Osteoblast (primary cell): ENCODE results near the gene SKIL. TPM values are rescaled to one million over a fixed set of nuclear protein-coding genes. Genes with fewer than 3 reads are reported as not detected.
"Not testable (repeated sequence)": the region's sequence is repeated elsewhere in the genome, so short reads cannot be mapped to it uniquely, and the experiment has no call there.

Experiments used
- DNase-seq: peaks from one replicate; pipeline ENCODE4 v3.0.0; 2011; ENCODE audit warnings: low spot score, mixed read lengths; ENCODE audit not compliant: insufficient read length; ENCODE audit errors: missing footprints
- H2AFZ ChIP-seq: 2 replicates; pipeline ENCODE4 v1.6.0; 2011; ENCODE audit warnings: mild to moderate bottlenecking, low read length
- H3K27ac ChIP-seq: 2 replicates; pipeline ENCODE4 v1.5.1; 2011; ENCODE audit warnings: mild to moderate bottlenecking, low read depth, low read length, moderate library complexity
- H3K27me3 ChIP-seq: 2 replicates; pipeline ENCODE4 v1.6.0; 2012; ENCODE audit warnings: mild to moderate bottlenecking, control low read depth, inconsistent platforms, low read length, moderate library complexity; ENCODE audit not compliant: insufficient read depth
- H3K36me3 ChIP-seq: 2 replicates; pipeline ENCODE4 v1.5.1; 2011; ENCODE audit warnings: mild to moderate bottlenecking, low read length, control low read depth, moderate library complexity; ENCODE audit not compliant: insufficient read depth
- H3K4me1 ChIP-seq: 2 replicates; pipeline ENCODE4 v1.5.1; 2011; ENCODE audit warnings: mild to moderate bottlenecking, low read length, control low read depth, moderate library complexity; ENCODE audit not compliant: insufficient read depth
- H3K4me2 ChIP-seq: 2 replicates; pipeline ENCODE4 v1.6.0; 2011; ENCODE audit warnings: mild to moderate bottlenecking, low read length; ENCODE audit not compliant: insufficient read depth
- H3K4me3 ChIP-seq: fragments of 200-600 bp; sonication (generic); 3 replicates; pipeline ENCODE4 v1.5.1; 2012; ENCODE audit warnings: mild to moderate bottlenecking, low read length, inconsistent platforms; ENCODE audit not compliant: insufficient read depth
- H3K79me2 ChIP-seq: 2 replicates; pipeline ENCODE4 v1.6.0; 2012; ENCODE audit warnings: mild to moderate bottlenecking, low read length, control low read depth, inconsistent platforms; ENCODE audit not compliant: insufficient read depth
- H3K9me3 ChIP-seq: 2 replicates; pipeline ENCODE4 v1.5.1; 2011; ENCODE audit warnings: low read depth, low read length, control low read depth
- H4K20me1 ChIP-seq: 2 replicates; pipeline ENCODE4 v1.6.0; 2012; ENCODE audit warnings: mild to moderate bottlenecking, low read length, control low read depth; ENCODE audit not compliant: insufficient read depth
- total RNA-seq: library from RNA; depleted of rRNA; stranded (reverse); fragments of >200 nt; gene quantifications from 2 replicates; pipeline ENCODE4 v1.2.3, GENCODE V29; 2012
- TF ChIP-seq, protein P1 (sequence below): IDR thresholded peaks from 2 replicates; pipeline ENCODE4 v1.5.1; 2011; ENCODE audit warnings: mild to moderate bottlenecking, low read depth, low read length, moderate library complexity; ENCODE audit errors: extremely low read depth

Gene SKIL
- total RNA-seq, 1 donor = 69.8 TPM

GRCh38 chr3:170327040-170327808, 30.3 kb upstream of the SKIL start:
- H3K27me3 ChIP-seq = no peaks in the 10 kb centered on the region
- no peaks in the 10 kb centered on the region for H3K36me3 ChIP-seq
- H3K79me2 ChIP-seq = no peaks in the 10 kb centered on the region
- peaks cover 6% of the 10 kb centered on the region for H3K4me1 ChIP-seq
- H3K9me3 ChIP-seq = no peaks in the 10 kb centered on the region
- H3K4me3 ChIP-seq = no peak overlapping the region
- TF ChIP-seq, protein P1, sequence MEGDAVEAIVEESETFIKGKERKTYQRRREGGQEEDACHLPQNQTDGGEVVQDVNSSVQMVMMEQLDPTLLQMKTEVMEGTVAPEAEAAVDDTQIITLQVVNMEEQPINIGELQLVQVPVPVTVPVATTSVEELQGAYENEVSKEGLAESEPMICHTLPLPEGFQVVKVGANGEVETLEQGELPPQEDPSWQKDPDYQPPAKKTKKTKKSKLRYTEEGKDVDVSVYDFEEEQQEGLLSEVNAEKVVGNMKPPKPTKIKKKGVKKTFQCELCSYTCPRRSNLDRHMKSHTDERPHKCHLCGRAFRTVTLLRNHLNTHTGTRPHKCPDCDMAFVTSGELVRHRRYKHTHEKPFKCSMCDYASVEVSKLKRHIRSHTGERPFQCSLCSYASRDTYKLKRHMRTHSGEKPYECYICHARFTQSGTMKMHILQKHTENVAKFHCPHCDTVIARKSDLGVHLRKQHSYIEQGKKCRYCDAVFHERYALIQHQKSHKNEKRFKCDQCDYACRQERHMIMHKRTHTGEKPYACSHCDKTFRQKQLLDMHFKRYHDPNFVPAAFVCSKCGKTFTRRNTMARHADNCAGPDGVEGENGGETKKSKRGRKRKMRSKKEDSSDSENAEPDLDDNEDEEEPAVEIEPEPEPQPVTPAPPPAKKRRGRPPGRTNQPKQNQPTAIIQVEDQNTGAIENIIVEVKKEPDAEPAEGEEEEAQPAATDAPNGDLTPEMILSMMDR = no peak
- no peak overlapping the region for H3K27ac ChIP-seq
- H4K20me1 ChIP-seq = no peaks in the 10 kb centered on the region
- no peak overlapping the region for H3K4me2 ChIP-seq
- peak; percentile 62 for DNase-seq
- no peak overlapping the region for H2AFZ ChIP-seq

GRCh38 chr3:170327868-170328548, 29.5 kb upstream of the SKIL start:
- not testable (repeated sequence) for H3K27me3 ChIP-seq, H3K79me2 ChIP-seq, H3K27ac ChIP-seq, H4K20me1 ChIP-seq, H3K36me3 ChIP-seq, H3K9me3 ChIP-seq, H3K4me1 ChIP-seq, H3K4me3 ChIP-seq, H3K4me2 ChIP-seq, DNase-seq, H2AFZ ChIP-seq

GRCh38 chr3:170330366-170330765, 27.1 kb upstream of the SKIL start:
- no peak overlapping the region for H3K4me3 ChIP-seq
- no peaks in the 10 kb centered on the region for H3K36me3 ChIP-seq
- no peaks in the 10 kb centered on the region for H3K79me2 ChIP-seq
- H4K20me1 ChIP-seq = no peaks in the 10 kb centered on the region
- no peaks in the 10 kb centered on the region for H3K4me1 ChIP-seq
- H3K9me3 ChIP-seq = no peaks in the 10 kb centered on the region
- no peak overlapping the region for H2AFZ ChIP-seq
- H3K4me2 ChIP-seq = no peak overlapping the region
- TF ChIP-seq, protein P1 = no peak
- H3K27ac ChIP-seq = no peak overlapping the region
- peak; percentile 56 for DNase-seq
- H3K27me3 ChIP-seq = no peaks in the 10 kb centered on the region

DNA sequence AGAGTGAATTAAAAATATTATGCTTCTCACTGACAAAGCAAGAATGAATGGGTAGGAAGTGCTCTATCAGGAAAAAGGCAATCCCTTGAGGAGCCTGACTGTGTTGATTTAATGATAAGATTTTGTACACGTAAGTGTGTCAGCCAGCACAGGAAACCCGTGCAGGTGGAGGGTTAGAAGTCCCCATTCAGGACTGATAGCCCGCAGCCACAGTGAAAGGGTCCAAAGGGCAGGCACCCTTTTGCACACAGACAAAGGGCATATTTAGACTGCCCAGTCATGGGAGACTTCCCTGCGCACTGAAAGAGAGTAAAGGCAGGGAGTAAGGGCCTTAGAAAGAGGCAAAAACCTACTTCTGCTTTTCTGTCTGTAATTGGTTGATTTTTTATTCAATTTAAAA, 26.4 kb upstream of the SKIL start:
- no peak overlapping the region for H3K4me3 ChIP-seq
- DNase-seq = no peak
- no peaks in the 10 kb centered on the region for H4K20me1 ChIP-seq
- H3K27me3 ChIP-seq = no peaks in the 10 kb centered on the region
- no peaks in the 10 kb centered on the region for H3K36me3 ChIP-seq
- no peaks in the 10 kb centered on the region for H3K9me3 ChIP-seq
- no peak overlapping the region for H3K4me2 ChIP-seq
- H3K4me1 ChIP-seq = no peaks in the 10 kb centered on the region
- H3K27ac ChIP-seq = no peak overlapping the region
- H2AFZ ChIP-seq = no peak overlapping the region
- no peaks in the 10 kb centered on the region for H3K79me2 ChIP-seq
- TF ChIP-seq, protein P1 = no peak
